T-cell (primary cell): Measurements from ENCODE around the gene S1PR5. TPM values are rescaled to one million over a fixed set of nuclear protein-coding genes. Genes with fewer than 3 reads are reported as not detected.

Experiments used
- ATAC-seq, 4 experiments: fragments of 200-7000 bp in 3 of 4; fragments of 150-1000 bp in 1 of 4; cut with Tn5 transposase; replicated peaks in 1 of 4; 1 replicate in 3 of 4; 2 replicates in 1 of 4; pipeline ENCODE4 v1.10.0; 2021; ENCODE audit warnings: moderate library complexity in 3 of 4, mild to moderate bottlenecking in 2 of 4, moderate number of reproducible peaks in 1 of 4
- CTCF ChIA-PET, 2 donors: fragments of 300-600 bp; sonication (Branson Sonifier 250); formaldehyde crosslinking; loops; one replicate each; lab custom pipeline; 2022; ENCODE audit warnings: antibody characterized with exemption in 2 of 2; lab: Charles Lee
- POLR2A ChIA-PET, 2 donors: fragments of 300-600 bp; sonication (Branson Sonifier 250); formaldehyde crosslinking; loops; one replicate each; lab custom pipeline; 2022; ENCODE audit warnings: antibody characterized with exemption in 2 of 2; lab: Charles Lee
- DNase-seq, 35 experiments: peaks; one replicate each; pipeline versions ENCODE4 v3.0.0 to v3.0.0-alpha.2; 2013 to 2023
- H3K27ac ChIP-seq: one replicate; pipeline ENCODE4 v1.5.1; 2013; ENCODE audit warnings: low read length
- H3K27me3 ChIP-seq, 2 experiments: replicated peaks in 1 of 2; 1 replicate in 1 of 2; 2 replicates in 1 of 2; pipeline versions ENCODE4 v1.6.1 to v1.7.0; 2013; ENCODE audit warnings: low read length in 1 of 2, mixed read lengths in 1 of 2; ENCODE audit not compliant: control insufficient read depth in 2 of 2, insufficient read depth in 2 of 2; ENCODE audit errors: extremely low read depth in 1 of 2
- H3K36me3 ChIP-seq, 2 donors: 1 replicate in 1 of 2; 2 replicates in 1 of 2; pipeline versions ENCODE4 v1.6.1 to v1.7.0; 2013; ENCODE audit warnings: low read length in 1 of 2; ENCODE audit not compliant: control insufficient read depth in 2 of 2, insufficient read depth in 1 of 2; ENCODE audit errors: extremely low read depth in 1 of 2
- H3K4me1 ChIP-seq, 2 experiments: 1 replicate in 1 of 2; 2 replicates in 1 of 2; pipeline versions ENCODE4 v1.6.1 to v1.7.0; 2013; ENCODE audit warnings: low read length in 2 of 2, mixed read lengths in 1 of 2; ENCODE audit not compliant: insufficient read depth in 2 of 2, control insufficient read depth in 1 of 2; ENCODE audit errors: extremely low read depth in 1 of 2
- H3K4me3 ChIP-seq, 2 donors: 1 replicate in 1 of 2; 2 replicates in 1 of 2; pipeline versions ENCODE4 v1.5.1 to v1.7.0; 2013; ENCODE audit warnings: mild to moderate bottlenecking in 2 of 2, low read length in 1 of 2, moderate library complexity in 1 of 2; ENCODE audit not compliant: control insufficient read depth in 1 of 2; ENCODE audit errors: extremely low read depth in 1 of 2
- H3K9me3 ChIP-seq: 2 replicates; pipeline ENCODE4 v1.7.0; 2013
- H3K27ac Mint-ChIP-seq, 2 donors: one replicate each; pipeline ENCODE4 v1.8.0; 2020 to 2021; ENCODE audit warnings: mild to moderate bottlenecking in 2 of 2, mixed read lengths in 2 of 2
- H3K27me3 Mint-ChIP-seq, 2 donors: one replicate each; pipeline ENCODE4 v1.8.0; 2021 to 2022; ENCODE audit warnings: mixed read lengths in 2 of 2
- H3K36me3 Mint-ChIP-seq: one replicate; pipeline ENCODE4 v1.8.0; 2021; ENCODE audit warnings: mixed read lengths
- H3K4me1 Mint-ChIP-seq, 3 donors: one replicate each; pipeline ENCODE4 v1.8.0; 2020 to 2022; ENCODE audit warnings: mixed read lengths in 3 of 3, mild to moderate bottlenecking in 1 of 3
- H3K4me3 Mint-ChIP-seq, 3 donors: one replicate each; pipeline ENCODE4 v1.8.0; 2020 to 2022; ENCODE audit warnings: mild to moderate bottlenecking in 3 of 3, mixed read lengths in 3 of 3, moderate library complexity in 3 of 3
- H3K9me3 Mint-ChIP-seq, 3 donors: one replicate each; pipeline ENCODE4 v1.8.0; 2020 to 2022; ENCODE audit warnings: mixed read lengths in 3 of 3
- WGBS: methylation state at CpG from one replicate; pipeline ENCODE4 v1.1.5; 2013; ENCODE audit warnings: missing lambda C conversion rate; ENCODE audit not compliant: insufficient coverage; 5-methylcytosine and 5-hydroxymethylcytosine counted together
- total RNA-seq, 35 experiments: library from RNA in 6 of 35; stranded (reverse) in 6 of 35; fragments of 120-200 nt in 1 of 35; gene quantifications; one replicate each; pipeline versions ENCODE4 v1.2.1 to v1.2.4 and lab custom pipeline; 2013 to 2026

The S1PR5 gene
- total RNA-seq, 5 donors from 2014 or later (not counting 1 experiment from before 2014, with no cell fraction given) = 1.9 to 25.0 (median 6.5) TPM

- DNase-seq (no peak), ATAC-seq (no peak)
- peaks cover 19 to 57% of the 10 kb centered on the region in 2 donors for H3K36me3 ChIP-seq
- Mint-ChIP-seq H3K27ac (peak overlapping the region in 1 of 2 donors; percentile 36), H3K4me1 (peaks cover 31 to 43% (median 35%) of the 10 kb centered on the region in 3 donors), H3K27me3 (no peaks in the 10 kb centered on the region), H3K4me3 (no peak overlapping the region), H3K36me3 (peaks cover 18% of the 10 kb centered on the region), H3K9me3 (no peaks in the 10 kb centered on the region)
- ChIA-PET POLR2A (no interaction called here), CTCF (no interaction called here)
- no peaks in the 10 kb centered on the region for H3K27me3 ChIP-seq
- H3K4me1 ChIP-seq = peaks cover 17 to 54% of the 10 kb centered on the region in 2 experiments
- no peak overlapping the region for H3K4me3 ChIP-seq
- no peak overlapping the region for H3K27ac ChIP-seq
- WGBS = 100% methylated on average over 2 of the region's 5 CpGs
- no peaks in the 10 kb centered on the region for H3K9me3 ChIP-seq
These were observed 45.4 kb upstream of the S1PR5 start for GRCh38 chr19:10562609-10563008.

DNA sequence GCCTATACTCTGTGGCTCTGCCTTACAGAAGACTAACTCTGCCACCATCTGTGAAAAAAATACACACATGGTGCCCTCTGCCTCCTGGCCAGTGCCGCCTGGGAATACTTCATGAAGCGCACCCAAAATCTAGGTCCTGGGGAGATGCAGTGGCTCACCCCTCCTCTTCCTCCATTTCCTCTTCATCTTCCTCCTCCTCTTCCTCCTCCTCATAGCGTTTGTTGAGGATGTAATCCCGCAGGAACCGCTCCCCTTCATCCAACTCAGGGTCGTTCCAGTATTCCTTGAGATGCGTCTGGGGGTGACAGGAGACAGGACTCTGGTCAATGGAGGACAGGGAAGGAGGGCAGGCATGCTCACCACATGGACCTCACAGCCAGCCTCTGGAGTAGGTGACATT is 42.9 kb upstream of the S1PR5 start:
- H3K9me3 Mint-ChIP-seq = no peaks in the 10 kb centered on the region
- POLR2A ChIA-PET = no interaction called here
- H3K27ac Mint-ChIP-seq = peak overlapping the region in 1 of 2 donors; percentile 61
- H3K4me3 Mint-ChIP-seq = no peak overlapping the region
- H3K4me1 Mint-ChIP-seq = peaks cover 15 to 34% (median 28%) of the 10 kb centered on the region in 3 donors
- CTCF ChIA-PET = no interaction called here
- no peak for ATAC-seq
- Histone ChIP-seq H3K27me3 (no peaks in the 10 kb centered on the region), H3K4me3 (no peak overlapping the region), H3K27ac (no peak overlapping the region), H3K36me3 (peaks cover 27 to 74% of the 10 kb centered on the region in 2 donors), H3K9me3 (no peaks in the 10 kb centered on the region), H3K4me1 (peaks cover 14 to 56% of the 10 kb centered on the region in 2 experiments)
- no peak for DNase-seq
- H3K36me3 Mint-ChIP-seq = peaks cover 25% of the 10 kb centered on the region
- WGBS = 100% methylated on average over 2 of the region's 7 CpGs
- H3K27me3 Mint-ChIP-seq = no peaks in the 10 kb centered on the region

DNA sequence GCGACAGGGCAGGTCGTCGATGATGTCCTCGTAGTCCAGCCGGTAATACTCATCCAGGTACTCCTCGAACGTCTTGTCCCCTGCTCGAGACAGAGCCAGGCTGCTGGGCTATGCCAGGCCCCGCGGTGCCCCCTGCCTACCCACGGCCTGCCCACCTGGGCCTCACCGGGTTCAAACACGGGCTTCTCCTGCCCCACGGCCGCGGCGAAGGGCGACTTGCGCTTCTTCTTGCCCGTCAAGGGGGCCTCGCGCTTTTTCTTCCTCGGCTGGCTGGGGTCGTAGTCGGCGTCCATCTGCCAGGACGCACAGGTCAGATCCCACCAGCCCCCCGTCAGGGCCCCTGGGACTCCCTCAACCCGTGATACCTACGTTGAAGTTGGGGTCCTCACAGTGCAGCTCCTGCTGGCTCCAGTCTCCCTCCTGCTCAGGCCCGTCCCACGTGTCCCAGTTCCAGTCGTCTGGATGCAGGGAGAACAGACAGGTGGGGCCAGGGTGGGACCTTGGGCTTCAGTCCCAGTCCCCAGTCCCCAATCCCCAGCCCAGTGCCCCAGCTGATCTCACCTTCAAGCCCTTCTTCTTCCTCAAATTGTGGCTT is 40.5 kb upstream of the S1PR5 start:
- Histone ChIP-seq H3K4me1 (peaks cover 26 to 63% of the 10 kb centered on the region in 2 experiments), H3K9me3 (no peaks in the 10 kb centered on the region), H3K27ac (no peak overlapping the region), H3K27me3 (no peaks in the 10 kb centered on the region), H3K4me3 (no peak overlapping the region), H3K36me3 (peaks cover 31 to 82% of the 10 kb centered on the region in 2 donors)
- no peak for ATAC-seq
- DNase-seq = no peak
- H3K36me3 Mint-ChIP-seq = peaks cover 26% of the 10 kb centered on the region
- H3K4me3 Mint-ChIP-seq = no peak overlapping the region
- no peaks in the 10 kb centered on the region for H3K27me3 Mint-ChIP-seq
- WGBS = 97% methylated on average over 33 of the region's 33 CpGs
- CTCF ChIA-PET = interaction anchor here (0.6 to 0.7 kb wide), 3 partner anchors 54 to 151 kb away, joined by 4 to 5 read pairs (median 5); no protein-coding TSS in a partner anchor
- no peaks in the 10 kb centered on the region for H3K9me3 Mint-ChIP-seq
- H3K27ac Mint-ChIP-seq = peak overlapping the region in 1 of 2 donors; percentile 71
- peaks cover 29 to 45% (median 43%) of the 10 kb centered on the region in 3 donors for H3K4me1 Mint-ChIP-seq
- POLR2A ChIA-PET = no interaction called here

- H3K4me1 Mint-ChIP-seq = peaks cover 40 to 52% (median 47%) of the 10 kb centered on the region in 3 donors
- Histone ChIP-seq H3K36me3 (peaks cover 32 to 76% of the 10 kb centered on the region in 2 donors), H3K4me1 (peaks cover 38 to 70% of the 10 kb centered on the region in 2 experiments), H3K9me3 (no peaks in the 10 kb centered on the region), H3K4me3 (no peak overlapping the region), H3K27me3 (no peaks in the 10 kb centered on the region), H3K27ac (peak overlapping the region; percentile 38)
- 91% methylated on average over 6 of the region's 7 CpGs for WGBS
- H3K4me3 Mint-ChIP-seq = no peak overlapping the region
- peaks cover 26% of the 10 kb centered on the region for H3K36me3 Mint-ChIP-seq
- peak overlapping the region; percentile 84 to 85 for H3K27ac Mint-ChIP-seq
- CTCF ChIA-PET = no interaction called here
- ATAC-seq = no peak
- no peaks in the 10 kb centered on the region for H3K27me3 Mint-ChIP-seq
- POLR2A ChIA-PET = interaction anchor here in 1 of 2 donors (0.6 to 0.8 kb wide), 2 partner anchors 137 to 740 kb away, joined by 3 read pairs; no protein-coding TSS in a partner anchor
- no peak for DNase-seq
- H3K9me3 Mint-ChIP-seq = no peaks in the 10 kb centered on the region
These were observed 38.3 kb upstream of the S1PR5 start for GRCh38 chr19:10555610-10555973.

DNA sequence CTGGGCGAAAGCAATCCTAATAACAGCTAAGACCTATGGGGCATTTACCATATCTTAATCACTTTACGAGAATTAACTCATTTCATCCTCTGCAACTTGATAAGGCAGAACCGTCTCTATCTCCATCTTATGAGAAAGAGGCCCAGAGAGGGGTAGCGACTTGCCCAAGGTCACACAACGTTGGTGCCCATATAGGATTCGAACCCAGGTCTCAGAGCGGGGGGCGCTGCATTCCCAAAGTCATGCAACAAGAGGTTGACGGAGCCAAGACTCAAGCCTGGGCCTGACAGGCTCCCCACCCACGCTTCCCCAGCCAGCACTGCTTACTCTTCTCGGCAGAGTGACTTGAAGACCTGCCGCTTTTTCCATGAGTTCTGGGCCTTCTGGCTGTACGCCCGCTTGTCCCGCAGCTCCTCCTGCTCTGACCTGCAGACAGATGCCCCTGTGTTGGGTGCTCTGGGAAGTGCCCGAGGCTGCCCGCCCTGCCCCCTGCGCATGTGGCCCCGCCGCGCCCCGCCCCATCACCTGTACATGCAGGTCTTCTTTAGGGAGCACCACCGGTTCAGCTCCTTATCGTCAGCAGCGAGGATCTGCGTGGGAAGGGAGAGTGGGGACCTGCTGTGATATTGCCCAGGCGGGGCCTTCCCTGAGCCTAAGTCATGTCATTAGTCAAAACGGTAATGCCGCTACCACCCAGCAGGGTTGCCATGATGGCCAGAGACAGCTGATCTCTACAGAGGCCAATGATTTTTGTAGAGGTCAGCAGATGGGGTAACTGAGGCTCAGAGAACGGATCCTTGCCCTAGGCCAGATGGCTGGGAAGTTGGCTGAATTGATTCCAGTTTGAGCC is 37.7 kb upstream of the S1PR5 start:
- no peak for ATAC-seq
- Histone ChIP-seq H3K4me3 (no peak overlapping the region), H3K27ac (peak overlapping the region; percentile 73), H3K9me3 (no peaks in the 10 kb centered on the region), H3K36me3 (peaks cover 36 to 76% of the 10 kb centered on the region in 2 donors), H3K27me3 (no peaks in the 10 kb centered on the region), H3K4me1 (peaks cover 38 to 76% of the 10 kb centered on the region in 2 experiments)
- Mint-ChIP-seq H3K4me3 (peak overlapping the region in 1 of 3 donors; percentile 74), H3K27ac (peak overlapping the region; percentile 94 to 96), H3K4me1 (peaks cover 40 to 58% (median 47%) of the 10 kb centered on the region in 3 donors), H3K9me3 (no peaks in the 10 kb centered on the region), H3K27me3 (no peaks in the 10 kb centered on the region), H3K36me3 (peaks cover 26% of the 10 kb centered on the region)
- WGBS = 82% methylated on average over 27 of the region's 30 CpGs
- POLR2A ChIA-PET = interaction anchor here in 1 of 2 donors (0.5 to 0.8 kb wide), 2 partner anchors 10 to 138 kb away, joined by 3 to 7 read pairs; no protein-coding TSS in a partner anchor
- CTCF ChIA-PET = interaction anchor here in 1 of 2 donors (1.0 to 1.1 kb wide), 2 partner anchors 14 to 47 kb away, joined by 3 read pairs; no protein-coding TSS in a partner anchor
- DNase-seq = no peak

- Mint-ChIP-seq H3K27me3 (no peaks in the 10 kb centered on the region), H3K9me3 (no peaks in the 10 kb centered on the region), H3K4me3 (peak overlapping the region; percentile 57 to 74 (median 66)), H3K36me3 (peaks cover 23% of the 10 kb centered on the region), H3K27ac (peak overlapping the region; percentile 94 to 96), H3K4me1 (peaks cover 40 to 58% (median 47%) of the 10 kb centered on the region in 3 donors)
- ChIA-PET CTCF (interaction anchor here in 1 of 2 donors (0.5 to 1.1 kb wide), 5 partner anchors 13 to 131 kb away, joined by 3 to 5 read pairs (median 3); no protein-coding TSS in a partner anchor), POLR2A (interaction anchor here (0.5 to 1.0 kb wide), 4 partner anchors 11 to 64 kb away, joined by 3 to 9 read pairs (median 6); no protein-coding TSS in a partner anchor)
- WGBS = 7% methylated on average over 12 of the region's 12 CpGs
- Histone ChIP-seq H3K4me1 (peaks cover 38 to 80% of the 10 kb centered on the region in 2 experiments), H3K9me3 (no peaks in the 10 kb centered on the region), H3K36me3 (peaks cover 35 to 76% of the 10 kb centered on the region in 2 donors), H3K4me3 (peak overlapping the region in 1 of 2 donors; percentile 8), H3K27me3 (no peaks in the 10 kb centered on the region), H3K27ac (peak overlapping the region; percentile 73)
- DNase-seq (peak; percentile 49 to 85 (median 63)), ATAC-seq (peak; percentile 86 to 91 (median 88))
These were observed 36.7 kb upstream of the S1PR5 start for GRCh38 chr19:10553943-10554381.
